H1 (cell line): ENCODE data around the gene SYMPK. TPM values are rescaled to one million over a fixed set of nuclear protein-coding genes. Genes with fewer than 3 reads are reported as not detected.
A peak's percentile ranks its signal among the peaks of the same experiment; 100 is the strongest.

Experiments
- CTCF ChIA-PET: fragments of 300-600 bp; sonication (Branson Sonifier 250); formaldehyde crosslinking; loops from one replicate; lab custom pipeline; 2021; ENCODE audit not compliant: partially characterized antibody; lab: Charles Lee
- POLR2A ChIA-PET: fragments of 300-600 bp; sonication (Branson Sonifier 250); formaldehyde crosslinking; loops from one replicate; lab custom pipeline; 2021; ENCODE audit warnings: inconsistent platforms; ENCODE audit not compliant: partially characterized antibody; lab: Charles Lee
- DNase-seq, 2 experiments: peaks; one replicate each; pipeline versions ENCODE4 v3.0.0 to v3.0.0-alpha.2; 2010 to 2022; ENCODE audit warnings: low spot score in 2 of 2, low read depth in 1 of 2, mixed read lengths in 1 of 2
- FAIRE-seq: peaks from 2 replicates; lab custom pipeline; 2011; peaks lifted over from hg19 to GRCh38; lab: Jason Lieb, UNC
- H2AFZ ChIP-seq: 2 replicates; pipeline ENCODE4 v1.8.1; 2012; ENCODE audit warnings: low read length, inconsistent platforms
- H2AK5ac ChIP-seq: 2 replicates; pipeline ENCODE4 v1.6.1; 2013; ENCODE audit warnings: low read depth, low read length
- H2BK120ac ChIP-seq: replicated peaks from 2 replicates; pipeline ENCODE3; 2013; ENCODE audit warnings: low read depth, low read length, inconsistent platforms
- H2BK12ac ChIP-seq: 2 replicates; pipeline ENCODE4 v1.6.1; 2013; ENCODE audit warnings: low read depth, low read length
- H2BK15ac ChIP-seq: 2 replicates; pipeline ENCODE4 v1.6.1; 2013; ENCODE audit warnings: low read length
- H2BK20ac ChIP-seq: 2 replicates; pipeline ENCODE4 v1.6.1; 2013; ENCODE audit warnings: low read length
- H2BK5ac ChIP-seq: 2 replicates; pipeline ENCODE4 v1.6.1; 2013; ENCODE audit warnings: low read depth, low read length
- H3K14ac ChIP-seq: 2 replicates; pipeline ENCODE4 v1.6.1; 2013; ENCODE audit warnings: inconsistent platforms; ENCODE audit not compliant: insufficient read length
- H3K18ac ChIP-seq: 2 replicates; pipeline ENCODE4 v1.6.1; 2013; ENCODE audit warnings: low read length; ENCODE audit errors: extremely low read depth
- H3K23ac ChIP-seq: 2 replicates; pipeline ENCODE4 v1.6.1; 2013; ENCODE audit warnings: inconsistent platforms; ENCODE audit not compliant: insufficient read length
- H3K23me2 ChIP-seq: 2 replicates; pipeline ENCODE4 v1.6.1; 2013; ENCODE audit warnings: low read depth, low read length
- H3K27ac ChIP-seq: 2 replicates; pipeline ENCODE4 v1.6.1; 2011; ENCODE audit warnings: low read depth, low read length, inconsistent platforms
- H3K27me3 ChIP-seq, 4 experiments: replicated peaks in 1 of 4; 1 replicate in 1 of 4; 2 replicates in 3 of 4; pipeline versions ENCODE4 v1.6.1 to v1.8.1; 2011 to 2013; ENCODE audit warnings: low read length in 3 of 4, mild to moderate bottlenecking in 3 of 4, inconsistent platforms in 2 of 4, mixed read lengths in 2 of 4, moderate library complexity in 1 of 4; ENCODE audit not compliant: control insufficient read depth in 3 of 4, insufficient read depth in 3 of 4; ENCODE audit errors: extremely low read depth in 1 of 4
- H3K36me3 ChIP-seq, 4 experiments: 2 replicates each; pipeline versions ENCODE4 v1.6.1 to v1.8.1; 2011 to 2013; ENCODE audit warnings: mild to moderate bottlenecking in 4 of 4, low read length in 3 of 4, moderate library complexity in 2 of 4, control low read depth in 1 of 4, inconsistent platforms in 1 of 4; ENCODE audit not compliant: insufficient read depth in 4 of 4, control insufficient read depth in 2 of 4
- H3K4ac ChIP-seq: replicated peaks from 2 replicates; pipeline ENCODE3; 2013; ENCODE audit warnings: low read length, low read depth, mixed read lengths, inconsistent platforms; ENCODE audit not compliant: insufficient read length
- H3K4me1 ChIP-seq, 4 experiments: replicated peaks in 1 of 4; 1 replicate in 1 of 4; 2 replicates in 3 of 4; pipeline versions ENCODE4 v1.6.1 to v1.8.1; 2011 to 2013; ENCODE audit warnings: low read length in 3 of 4, inconsistent platforms in 2 of 4, mixed read lengths in 1 of 4; ENCODE audit not compliant: insufficient read depth in 4 of 4, control insufficient read depth in 3 of 4
- H3K4me2 ChIP-seq, 2 experiments: 2 replicates each; pipeline versions ENCODE4 v1.6.1 to v1.8.1; 2011 to 2013; ENCODE audit warnings: low read depth in 2 of 2, low read length in 2 of 2, control low read depth in 1 of 2, inconsistent platforms in 1 of 2, mild to moderate bottlenecking in 1 of 2; ENCODE audit not compliant: insufficient read depth in 1 of 2
- H3K4me3 ChIP-seq, 4 experiments: fragments of 200-600, 300-600 bp in 1 of 4; sonication (generic), shearing (Covaris generic), sonication (Bioruptor Twin) in 1 of 4; 2 replicates each; pipeline versions ENCODE4 v1.5.1 to v1.8.1; 2011 to 2016; ENCODE audit warnings: low read length in 4 of 4, low read depth in 3 of 4, control low read depth in 2 of 4, inconsistent platforms in 2 of 4, mild to moderate bottlenecking in 2 of 4, mixed read lengths in 1 of 4, moderate library complexity in 1 of 4; ENCODE audit not compliant: insufficient read depth in 2 of 4; ENCODE audit errors: extremely low read depth in 1 of 4
- H3K56ac ChIP-seq: replicated peaks from 2 replicates; pipeline ENCODE3; 2013; ENCODE audit warnings: low read depth, mild to moderate bottlenecking, mixed read lengths, low read length, inconsistent platforms; ENCODE audit not compliant: insufficient read length
- H3K79me1 ChIP-seq: 2 replicates; pipeline ENCODE4 v1.6.1; 2013; ENCODE audit warnings: low read depth, low read length, control low read depth
- H3K79me2 ChIP-seq, 2 experiments: 2 replicates each; pipeline versions ENCODE4 v1.6.1 to v1.8.1; 2012 to 2013; ENCODE audit warnings: low read length in 2 of 2, mild to moderate bottlenecking in 2 of 2, inconsistent platforms in 1 of 2; ENCODE audit not compliant: insufficient read depth in 2 of 2, control insufficient read depth in 1 of 2
- H3K9ac ChIP-seq, 4 experiments: replicated peaks in 1 of 4; 1 replicate in 1 of 4; 2 replicates in 3 of 4; pipeline versions ENCODE4 v1.6.1 to v1.8.1; 2011 to 2013; ENCODE audit warnings: low read depth in 3 of 4, low read length in 3 of 4, control low read depth in 2 of 4, mild to moderate bottlenecking in 2 of 4, moderate library complexity in 2 of 4, inconsistent platforms in 1 of 4; ENCODE audit errors: extremely low read depth in 1 of 4
- H3K9me3 ChIP-seq, 2 experiments: 2 replicates each; pipeline versions ENCODE4 v1.6.1 to v1.8.1; 2012 to 2013; ENCODE audit warnings: mild to moderate bottlenecking in 2 of 2, moderate library complexity in 2 of 2, control low read depth in 1 of 2, inconsistent platforms in 1 of 2, low read depth in 1 of 2, low read length in 1 of 2, mixed read lengths in 1 of 2; ENCODE audit not compliant: insufficient read depth in 2 of 2
- H4K20me1 ChIP-seq, 2 experiments: replicated peaks in 1 of 2; 2 replicates each; pipeline versions ENCODE3 to v1.8.1; 2011 to 2013; ENCODE audit warnings: inconsistent platforms in 2 of 2, low read length in 2 of 2, mild to moderate bottlenecking in 1 of 2; ENCODE audit not compliant: insufficient read depth in 2 of 2, control insufficient read depth in 1 of 2
- H4K5ac ChIP-seq: 2 replicates; pipeline ENCODE4 v1.6.1; 2013; ENCODE audit warnings: low read length, low read depth, mixed read lengths, inconsistent platforms; ENCODE audit not compliant: insufficient read length
- H4K8ac ChIP-seq: 2 replicates; pipeline ENCODE4 v1.8.0; 2013; ENCODE audit warnings: mild to moderate bottlenecking, moderate library complexity, low read length, inconsistent platforms; ENCODE audit not compliant: insufficient read depth; ENCODE audit errors: extremely low read depth
- H4K91ac ChIP-seq: replicated peaks from 2 replicates; pipeline ENCODE3; 2013; ENCODE audit warnings: low read length, mixed read lengths, inconsistent platforms; ENCODE audit not compliant: insufficient read length
- EZH2 ChIP-seq: fragments of 200-600 bp; sonication (generic); IDR thresholded peaks from 2 replicates; pipeline ENCODE4 v1.7.1; 2012; ENCODE audit warnings: low read depth, mild to moderate bottlenecking, moderate library complexity, low read length, inconsistent platforms; ENCODE audit not compliant: severe bottlenecking
- POLR2AphosphoS5 ChIP-seq: IDR thresholded peaks from 2 replicates; pipeline ENCODE4 v1.6.1; 2011; ENCODE audit warnings: low read depth, low read length
- WGBS, 2 experiments: shearing (Covaris generic) in 1 of 2; methylation state at CpG; one replicate each; pipeline versions ENCODE4 v1.1.6 to v1.1.7; 2013 to 2015; ENCODE audit warnings: low lambda C conversion rate in 2 of 2, mixed read lengths in 2 of 2, inconsistent platforms in 1 of 2, low coverage in 1 of 2, missing lambda C conversion rate in 1 of 2; ENCODE audit not compliant: insufficient replicate concordance in 2 of 2, insufficient coverage in 1 of 2, insufficient read length in 1 of 2; ENCODE audit errors: extremely low coverage in 1 of 2, missing lambda C conversion rate in 1 of 2; 5-methylcytosine and 5-hydroxymethylcytosine counted together
- polyA plus RNA-seq, 7 experiments: library from polyadenylated mRNA; depleted of rRNA in 3 of 7; stranded (reverse) in 5 of 7; unstranded in 2 of 7; fragments of >200 nt in 5 of 7; fragments of 200-250 nt in 2 of 7; gene quantifications; 1 replicate in 5 of 7; 2 replicates in 1 of 7; 4 replicates in 1 of 7; pipeline versions ENCODE4 v1.2.1 to v1.2.3, GENCODE V29; 2011 to 2013; ENCODE audit warnings: missing spikeins in 2 of 7, mixed read lengths in 2 of 7
- total RNA-seq: library from RNA; stranded (reverse); fragmentation: NEBNext Ultra II Directional; extraction: Animal tissue kit (Norgen Biotek cat#: 25700); gene quantifications from 2 replicates; pipeline ENCODE4 v1.2.1, GENCODE V29; 2021

Gene SYMPK
- total and polyA plus RNA-seq, 2 of the 8 experiments (the other 6 are each of a cell fraction or from before 2014, with no cell fraction given): 93.6 to 99.5 TPM

- ChIA-PET POLR2A (interaction anchor here (0.9 to 16.2 kb wide), 15 partner anchors 8 to 373 kb away, joined by 3 to 284 read pairs (median 6); partner anchors contain the start of genes DMPK, FBXO46, MEIOSIN and RSPH6A), CTCF (interaction anchor here (0.6 to 6.7 kb wide), 13 partner anchors 9 to 334 kb away, joined by 3 to 55 read pairs (median 4); partner anchors contain the start of genes DMPK, DMWD, MEIOSIN and RSPH6A)
- Histone ChIP-seq H2AFZ (no peak overlapping the region), H3K27ac (no peak overlapping the region), H3K36me3 (peaks cover 6 to 10% (median 7%) of the 10 kb centered on the region in 4 experiments; a peak in 5 of 8 replicates), H4K91ac (peak overlapping the region; percentile 49), H2AK5ac (no peak overlapping the region), H3K4me2 (no peak overlapping the region), H3K79me1 (no peaks in the 10 kb centered on the region), H3K4ac (no peak overlapping the region), H4K8ac (peak overlapping the region; percentile 35; the same call in 1 of the 2 replicates), H3K27me3 (no peaks in the 10 kb centered on the region), H3K23ac (no peak overlapping the region), H3K9me3 (no peaks in the 10 kb centered on the region), H2BK120ac (no peak overlapping the region), H2BK15ac (no peak overlapping the region), H3K23me2 (peaks cover 23% of the 10 kb centered on the region), H3K56ac (no peak overlapping the region), H3K4me3 (no peak overlapping the region), H2BK20ac (no peak overlapping the region), H3K14ac (no peak overlapping the region), H4K5ac (no peak overlapping the region), H2BK12ac (no peak overlapping the region), H3K79me2 (no peaks in the 10 kb centered on the region), H4K20me1 (peaks cover under 1 to 1% of the 10 kb centered on the region in 2 experiments), H2BK5ac (no peak overlapping the region), H3K18ac (no peak overlapping the region), H3K4me1 (peaks cover 0 to 7% (median 5%) of the 10 kb centered on the region in 4 experiments; a peak in 4 of 7 replicates), H3K9ac (no peak overlapping the region)
- FAIRE-seq (no peak), DNase-seq (no peak)
- TF ChIP-seq EZH2: no peak
- 0 out of 2 replicates have a peak, but pooled peaks have one; percentile 17 for TF ChIP-seq POLR2AphosphoS5
- 82% methylated on average over 3 of the region's 3 CpGs; no CpG with 5 or more reads in 1 of the 2 experiments for WGBS, 2 experiments
Observed at GRCh38 chr19:45772912-45773311, 90.0 kb downstream of the SYMPK start.
